GDM1 (cell line): ENCODE measurements around the gene GABBR2.
"Not testable (repeated sequence)": the region's sequence is repeated elsewhere in the genome, so short reads cannot be mapped to it uniquely, and the experiment has no call there.

Experiments
- DNase-seq: peaks from one replicate; lab custom pipeline; 2025; lab: John Stamatoyannopoulos, UW

GABBR2 gene

DNA sequence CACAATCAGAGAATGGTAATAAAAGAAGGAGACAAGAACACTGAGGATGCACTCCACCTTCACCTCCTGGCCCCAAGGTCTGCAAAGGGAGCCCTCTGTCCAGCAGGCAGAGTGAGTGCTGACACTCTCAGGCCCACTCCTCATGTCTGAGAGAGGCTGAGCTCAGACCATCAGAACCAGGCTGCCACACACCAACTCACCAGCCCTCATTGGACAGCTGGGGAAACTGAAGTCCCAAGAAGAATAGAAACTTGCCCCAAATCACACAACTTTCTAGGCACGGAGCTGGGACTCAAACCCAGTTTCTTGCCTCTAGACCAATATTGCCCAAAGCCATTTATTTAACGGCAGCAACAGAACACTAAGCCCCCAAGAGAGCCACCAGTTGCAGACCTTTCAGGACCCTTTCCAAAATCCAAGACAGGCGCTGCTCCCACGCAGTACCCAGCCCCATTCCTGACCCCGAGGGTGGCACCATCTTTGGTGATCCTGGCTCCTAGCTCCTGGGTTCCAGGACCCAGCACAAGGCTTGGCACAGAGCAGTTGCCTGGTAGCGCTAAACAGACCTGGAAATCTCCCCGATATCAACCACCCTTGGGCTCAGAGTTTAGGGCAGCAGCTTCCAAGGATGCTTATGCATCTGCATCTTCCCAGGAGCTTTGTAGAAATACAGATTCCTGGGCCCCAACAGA, 192.4 kb downstream of the GABBR2 start:
- DNase-seq: no peak

DNA sequence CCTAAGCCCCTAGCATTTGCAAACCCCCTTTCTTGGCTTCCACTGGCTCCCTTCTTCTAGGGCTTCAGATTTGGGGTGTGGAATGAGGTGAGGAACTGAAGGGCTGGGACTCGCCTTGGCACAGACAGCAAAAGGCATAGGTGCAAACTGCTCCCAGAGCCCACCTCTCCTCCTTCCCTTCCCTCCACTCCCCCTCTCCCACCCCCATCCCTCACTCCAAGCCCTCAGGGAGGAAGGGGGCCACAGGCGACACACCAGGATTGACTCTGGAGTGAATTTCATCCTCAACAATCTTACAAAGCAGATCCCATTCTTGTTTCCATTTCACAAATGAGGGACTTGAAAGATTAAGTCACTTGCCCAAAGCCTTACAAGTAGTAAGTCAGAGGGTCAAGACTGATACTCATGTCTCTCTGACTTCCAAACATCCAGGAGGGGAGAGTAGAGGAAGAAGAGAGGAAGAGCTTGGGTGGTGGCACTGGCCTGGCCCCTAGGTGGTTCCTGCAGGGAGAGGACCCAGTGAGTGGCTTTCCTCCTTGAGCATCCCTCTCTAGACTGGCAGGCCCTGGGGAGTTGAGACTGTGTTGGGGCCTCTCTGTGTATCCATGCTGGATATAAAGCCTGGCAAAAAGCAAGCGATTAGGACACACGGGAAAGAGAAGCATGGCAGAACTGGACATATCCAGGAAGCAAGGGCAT, 193.1 kb downstream of the GABBR2 start:
- no peak for DNase-seq

DNA sequence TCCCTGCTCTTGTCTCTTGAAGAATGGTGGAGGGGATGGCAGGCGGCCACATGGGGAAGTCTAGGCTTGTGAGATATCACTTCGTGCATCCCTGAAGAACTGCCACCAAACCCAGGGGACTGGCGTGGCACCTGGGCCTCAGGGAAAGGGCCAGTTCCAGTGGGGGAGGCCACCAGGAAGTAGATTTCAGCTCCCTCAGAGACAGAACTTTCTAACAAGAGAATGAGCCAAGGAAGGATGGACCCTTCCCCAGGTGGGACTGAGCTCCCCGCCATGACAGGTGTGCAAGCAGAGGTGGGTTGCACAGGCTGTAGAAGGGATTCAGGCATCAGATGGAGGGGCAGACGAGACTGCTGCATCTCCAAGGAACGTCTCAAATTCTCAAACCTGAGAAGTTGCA, 193.9 kb downstream of the GABBR2 start:
- DNase-seq: no peak

DNA sequence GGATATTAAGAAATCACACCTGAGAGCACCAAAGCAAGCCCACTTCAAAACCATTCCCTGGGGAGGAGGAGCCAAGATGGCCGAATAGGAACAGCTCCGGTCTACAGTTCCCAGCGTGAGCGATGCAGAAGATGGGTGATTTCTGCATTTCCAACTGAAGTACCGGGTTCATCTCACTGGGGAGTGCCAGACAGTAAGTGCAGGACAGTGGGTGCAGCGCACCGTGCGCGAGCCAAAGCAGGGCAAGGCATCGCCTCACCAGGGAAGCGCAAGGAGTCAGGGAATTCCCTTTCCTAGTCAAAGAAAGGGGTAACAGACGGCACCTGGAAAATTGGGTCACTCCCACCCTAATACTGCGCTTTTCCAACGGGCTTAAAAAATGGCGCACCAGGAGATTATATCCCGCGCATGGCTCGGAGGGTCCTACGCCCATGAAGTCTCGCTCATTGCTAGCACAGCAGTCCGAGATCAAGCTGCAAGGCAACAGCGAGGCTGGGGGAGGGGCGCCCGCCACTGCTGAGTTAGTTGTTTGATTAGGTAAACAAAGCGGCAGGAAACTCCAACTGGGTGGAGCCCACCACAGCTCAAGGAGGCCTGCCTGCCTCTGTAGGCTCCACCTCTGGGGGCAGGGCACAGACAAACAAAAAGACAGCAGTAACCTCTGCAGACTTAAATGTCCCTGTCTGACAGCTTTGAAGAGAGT, 200.4 kb downstream of the GABBR2 start:
- DNase-seq: not testable (repeated sequence)

DNA sequence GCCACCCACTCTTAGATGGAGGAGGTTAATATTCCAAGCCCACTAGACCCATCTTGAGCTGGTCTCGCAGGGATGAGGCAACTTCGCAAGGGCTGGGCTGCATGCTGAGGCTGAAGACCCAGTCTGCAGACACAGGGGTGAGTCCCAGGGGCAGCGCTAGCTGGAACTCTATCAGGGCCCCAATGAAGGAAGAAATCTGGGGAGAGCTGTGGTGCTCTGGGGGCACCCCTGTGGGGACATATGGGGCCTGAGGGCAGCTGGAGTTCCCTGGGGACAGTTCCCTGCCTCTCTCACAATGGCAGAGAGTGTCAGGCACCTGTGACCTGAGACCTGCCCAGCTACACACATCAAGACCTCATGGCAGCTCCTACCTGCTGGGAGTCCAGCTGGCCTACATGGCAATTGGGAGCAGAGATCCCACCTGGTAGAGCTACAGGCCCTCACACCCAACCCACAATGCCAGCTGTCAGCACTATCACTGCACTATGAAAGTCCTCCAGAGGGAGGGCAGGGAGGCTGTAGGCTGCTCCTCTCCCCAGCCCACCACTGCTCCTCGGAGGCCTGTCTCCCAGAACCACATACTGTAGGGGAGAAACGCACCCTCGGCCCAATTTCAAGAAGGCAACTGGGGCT, 202.2 kb downstream of the GABBR2 start:
- DNase-seq: no peak

DNA sequence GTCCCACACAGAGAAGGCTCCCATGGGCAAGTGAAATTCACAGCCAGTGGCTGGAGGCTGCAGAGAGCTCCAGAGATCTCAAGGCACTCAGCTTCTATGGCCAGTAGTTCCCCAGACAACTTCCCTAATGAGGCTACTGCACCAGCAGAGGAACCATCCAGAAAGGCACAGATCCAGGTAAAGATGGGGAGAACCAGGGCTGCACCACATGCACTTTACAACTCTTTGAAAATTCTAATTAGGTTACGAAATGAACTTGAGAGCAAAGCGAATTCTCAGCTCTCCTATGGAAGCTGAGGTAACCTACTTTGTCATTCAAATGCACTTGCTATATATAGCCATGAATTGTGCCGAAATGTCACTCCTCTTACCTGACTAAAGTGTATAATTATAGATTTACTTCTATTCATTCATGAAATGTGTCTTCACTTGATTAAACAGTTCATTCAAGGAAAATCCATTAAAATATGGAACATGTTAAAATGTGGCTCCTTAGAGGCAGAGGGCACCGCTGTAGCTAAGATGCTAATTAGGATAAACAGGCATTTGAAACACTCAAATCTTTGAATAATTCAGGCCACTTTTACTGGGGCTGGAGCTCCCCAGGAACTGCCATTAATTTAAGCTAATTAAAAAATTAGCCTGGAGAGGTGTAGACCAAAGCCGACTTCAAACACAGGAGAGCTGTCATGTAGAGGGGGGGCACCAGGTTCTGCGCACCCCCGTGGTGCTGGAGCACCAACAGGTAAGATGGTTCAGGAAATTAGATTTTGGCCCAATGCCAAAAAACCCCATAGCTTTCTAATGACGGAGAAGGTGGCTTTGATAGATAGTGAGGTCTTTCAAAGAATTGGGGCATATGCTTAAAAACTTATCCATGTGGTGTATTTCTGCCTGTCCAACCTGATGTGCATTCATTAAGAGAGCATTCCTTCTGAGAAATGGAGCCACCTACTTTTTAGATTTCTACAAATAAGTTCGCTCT, 204.1 kb downstream of the GABBR2 start:
- no peak for DNase-seq

DNA sequence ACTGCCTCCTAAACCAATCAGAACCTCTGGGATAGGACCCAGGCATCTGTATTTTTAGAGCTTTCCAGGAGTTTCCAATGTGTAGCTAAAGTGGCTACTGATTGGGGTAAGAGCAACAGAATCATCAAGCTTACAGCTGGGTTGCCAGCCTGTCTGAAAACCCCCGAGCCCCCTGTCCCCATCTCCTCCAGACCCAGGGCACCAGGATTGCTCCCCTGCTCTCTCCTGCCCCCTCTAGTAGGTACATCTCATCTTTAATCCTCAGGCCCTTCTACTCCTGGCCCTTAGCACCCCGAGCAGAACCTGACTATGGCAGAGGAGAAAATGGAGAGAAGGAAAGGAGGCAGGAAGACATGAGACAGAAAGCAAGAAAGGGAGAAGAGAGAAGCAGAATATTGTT, 204.9 kb downstream of the GABBR2 start:
- DNase-seq: no peak

DNA sequence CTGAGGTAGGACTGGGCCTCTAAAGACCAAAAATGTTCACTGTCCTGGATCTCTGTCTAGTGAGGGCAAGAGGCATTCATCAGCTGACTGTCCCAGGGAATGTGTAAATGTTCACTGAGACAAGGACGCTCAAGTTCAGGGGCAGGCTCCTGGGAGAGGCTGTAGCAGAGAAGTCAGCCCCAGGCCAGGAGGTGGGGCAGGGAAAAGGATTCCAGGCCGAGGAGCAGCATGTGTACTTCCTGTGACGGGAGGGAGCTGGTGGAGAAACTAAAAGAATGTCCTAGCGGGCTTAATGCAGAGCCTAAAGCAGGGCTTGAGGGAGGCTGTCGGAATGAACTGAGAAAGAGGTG, 205.8 kb downstream of the GABBR2 start:
- DNase-seq: no peak

DNA sequence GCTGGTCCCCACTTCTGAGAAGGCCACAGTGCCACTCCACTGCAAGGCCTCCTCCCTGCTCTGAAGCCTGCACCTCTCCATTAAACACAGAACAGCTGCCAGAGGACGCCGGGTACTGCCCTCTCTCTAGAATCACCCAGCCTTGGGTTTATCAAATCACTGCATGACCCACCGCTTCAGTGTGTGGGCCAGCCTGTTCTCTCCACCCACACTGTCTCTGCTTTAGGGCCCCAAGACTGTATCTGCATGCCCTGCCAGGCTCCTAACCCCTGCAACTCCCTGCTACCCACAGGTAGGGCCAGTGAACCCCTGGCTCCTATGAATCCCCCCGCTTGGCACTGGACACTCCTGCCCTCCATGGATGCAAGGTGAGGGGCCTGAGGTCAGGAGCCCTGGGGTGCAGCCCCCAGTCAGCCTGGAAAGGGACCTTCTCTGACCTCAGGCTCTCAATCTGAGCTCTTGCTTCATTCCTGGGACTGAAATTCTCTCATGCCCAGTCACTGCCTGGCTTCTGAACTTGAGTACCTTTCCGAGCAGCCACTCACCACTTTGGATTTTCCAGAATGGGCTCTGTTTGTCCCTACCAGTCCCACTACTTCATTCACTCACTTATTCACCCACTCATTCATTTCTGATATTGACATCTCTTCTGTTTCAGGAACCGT, 206.3 kb downstream of the GABBR2 start:
- DNase-seq: no peak

DNA sequence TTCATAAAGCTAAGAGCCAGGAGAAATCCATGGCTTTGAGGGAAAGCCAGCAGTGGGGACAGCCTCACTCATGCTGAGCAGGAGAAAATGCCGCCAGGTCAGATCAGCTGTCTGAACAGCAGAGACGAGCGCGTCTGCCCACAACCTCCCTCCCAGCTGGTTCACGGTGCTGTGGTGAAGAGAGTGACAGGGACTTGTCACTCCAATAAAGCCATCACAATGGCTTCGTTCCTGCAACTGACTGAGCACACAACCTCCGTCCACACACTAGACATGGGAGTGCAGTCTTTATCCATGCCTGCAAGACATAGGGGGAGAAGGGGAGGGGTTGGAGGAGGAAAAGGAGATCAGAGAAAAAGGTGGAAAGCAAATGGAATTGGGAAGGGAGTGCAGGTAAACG, 206.9 kb downstream of the GABBR2 start:
- DNase-seq: no peak

DNA sequence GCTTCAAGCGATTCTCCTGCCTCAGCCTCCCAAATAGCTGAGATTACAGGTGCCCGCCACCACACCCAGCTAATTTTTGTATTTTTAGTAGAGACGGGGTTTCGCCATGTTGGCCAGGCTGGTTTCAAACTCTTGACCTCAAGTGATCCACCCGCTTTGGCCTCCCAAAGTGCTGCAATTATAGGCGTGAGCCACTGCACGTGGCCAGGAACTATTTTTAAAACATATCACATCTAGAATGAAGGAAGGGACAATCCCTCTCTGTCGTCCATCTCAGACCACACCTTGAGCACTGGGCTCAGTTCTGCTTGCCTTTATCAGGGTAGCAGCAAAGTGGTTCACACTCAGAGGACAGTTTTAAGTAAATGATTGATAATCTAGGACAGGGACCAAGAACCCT, 207.5 kb downstream of the GABBR2 start:
- not testable (repeated sequence) for DNase-seq

DNA sequence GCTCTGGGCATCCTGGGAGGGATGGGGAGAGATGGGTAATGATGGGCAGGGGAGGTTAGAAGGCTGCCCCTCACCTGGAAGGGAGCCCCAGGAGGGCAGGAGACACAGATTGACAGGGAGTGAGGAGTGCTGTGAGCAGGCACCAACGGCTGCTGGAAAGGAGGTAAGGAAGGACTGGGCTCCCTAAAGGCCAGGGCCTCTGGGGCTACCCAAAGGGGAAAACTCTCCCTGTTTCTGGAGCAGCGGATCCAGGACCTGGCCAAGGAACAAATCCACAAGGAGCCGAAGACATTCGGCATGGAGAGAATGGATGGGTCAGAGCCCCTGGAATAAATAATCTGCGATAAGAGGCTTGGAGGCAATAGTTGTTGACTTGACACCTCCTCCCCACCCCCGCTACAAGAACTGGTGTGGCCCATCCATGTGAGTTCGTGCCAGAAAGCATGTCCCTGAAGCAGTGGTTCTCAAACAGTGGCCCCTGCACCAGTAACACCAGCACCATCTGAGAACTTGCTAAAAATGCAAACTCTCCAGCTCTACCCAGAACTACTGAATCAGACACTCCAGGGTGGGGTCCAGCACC, 208.3 kb downstream of the GABBR2 start:
- DNase-seq: no peak

DNA sequence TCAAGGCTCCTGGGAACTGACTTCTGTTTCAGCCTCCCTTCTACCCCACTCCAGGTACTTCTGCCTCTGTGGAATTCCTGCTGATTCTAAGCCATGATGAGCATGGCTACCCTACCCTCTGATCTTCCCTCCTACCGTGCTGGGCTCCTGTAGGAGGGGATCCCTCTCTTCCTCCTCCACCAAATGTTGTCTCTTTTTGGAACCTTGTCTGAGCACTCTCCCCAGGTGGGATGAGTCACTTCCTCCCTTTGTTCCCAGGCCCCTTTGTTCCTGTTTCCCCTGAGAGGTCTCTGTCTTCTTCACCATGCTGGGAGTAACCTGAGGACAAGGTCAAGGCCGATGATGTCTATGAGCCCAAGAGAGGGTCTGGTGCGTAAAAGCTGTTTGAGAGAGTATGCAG, 213.2 kb downstream of the GABBR2 start:
- no peak for DNase-seq

DNA sequence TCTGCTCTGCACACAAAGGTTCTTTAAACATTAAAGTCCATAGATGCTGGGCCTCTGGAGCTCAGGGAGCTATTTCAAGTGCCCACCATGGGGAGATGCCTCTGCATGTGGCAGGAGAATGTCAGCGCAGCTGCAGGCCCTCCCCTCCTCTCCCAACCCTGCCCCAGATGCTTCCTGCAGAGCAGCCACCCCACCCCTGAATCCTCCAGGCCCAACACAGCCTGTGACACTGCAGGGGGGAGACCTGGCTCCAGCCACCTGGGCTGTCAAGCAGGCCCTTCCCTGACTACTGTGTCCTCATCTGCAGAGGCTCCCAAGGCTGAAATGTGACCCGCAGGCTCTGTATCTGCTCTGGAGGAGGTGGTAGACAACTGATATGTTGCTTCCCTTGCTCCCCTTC, 213.9 kb downstream of the GABBR2 start:
- no peak for DNase-seq

DNA sequence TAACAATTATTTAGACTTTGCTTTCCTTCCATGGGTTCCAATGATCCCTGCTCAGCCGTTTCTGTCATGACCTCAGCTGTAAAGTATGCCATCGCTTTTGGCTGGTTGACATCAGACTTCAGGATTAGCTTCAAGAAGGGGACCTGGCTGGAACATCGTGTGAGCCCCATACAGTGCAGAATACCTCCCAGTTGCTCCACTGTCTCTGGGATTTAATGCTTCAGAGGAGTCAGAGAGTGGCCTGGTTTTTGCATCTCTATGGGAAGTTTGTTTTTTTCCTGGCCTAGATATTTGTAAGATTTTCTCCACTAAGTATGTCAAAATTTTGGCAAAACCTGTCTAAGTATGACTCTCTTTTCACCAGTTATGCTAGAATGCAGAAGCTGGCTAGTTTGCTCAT, 216.9 kb downstream of the GABBR2 start:
- DNase-seq: no peak

DNA sequence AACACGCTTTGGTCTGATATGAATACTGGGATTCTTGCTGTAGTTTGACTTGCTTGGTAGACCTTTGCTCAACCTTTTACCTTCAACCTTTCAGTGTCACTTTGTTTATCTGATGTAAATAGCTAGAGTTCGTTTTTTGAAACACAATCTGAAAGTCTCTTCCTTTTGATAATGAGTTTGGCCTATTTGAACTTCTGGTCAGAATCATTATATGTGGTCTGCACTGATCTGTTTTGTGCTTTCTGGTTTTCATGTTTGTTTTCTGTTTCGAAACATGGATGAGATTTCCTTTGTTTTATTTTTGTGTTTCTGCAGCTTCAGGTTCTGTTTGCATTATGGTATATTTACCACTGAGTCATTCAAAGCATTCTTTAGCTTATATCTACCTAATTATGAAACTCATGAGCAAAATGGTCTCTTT, 217.5 kb downstream of the GABBR2 start:
- DNase-seq: no peak

DNA sequence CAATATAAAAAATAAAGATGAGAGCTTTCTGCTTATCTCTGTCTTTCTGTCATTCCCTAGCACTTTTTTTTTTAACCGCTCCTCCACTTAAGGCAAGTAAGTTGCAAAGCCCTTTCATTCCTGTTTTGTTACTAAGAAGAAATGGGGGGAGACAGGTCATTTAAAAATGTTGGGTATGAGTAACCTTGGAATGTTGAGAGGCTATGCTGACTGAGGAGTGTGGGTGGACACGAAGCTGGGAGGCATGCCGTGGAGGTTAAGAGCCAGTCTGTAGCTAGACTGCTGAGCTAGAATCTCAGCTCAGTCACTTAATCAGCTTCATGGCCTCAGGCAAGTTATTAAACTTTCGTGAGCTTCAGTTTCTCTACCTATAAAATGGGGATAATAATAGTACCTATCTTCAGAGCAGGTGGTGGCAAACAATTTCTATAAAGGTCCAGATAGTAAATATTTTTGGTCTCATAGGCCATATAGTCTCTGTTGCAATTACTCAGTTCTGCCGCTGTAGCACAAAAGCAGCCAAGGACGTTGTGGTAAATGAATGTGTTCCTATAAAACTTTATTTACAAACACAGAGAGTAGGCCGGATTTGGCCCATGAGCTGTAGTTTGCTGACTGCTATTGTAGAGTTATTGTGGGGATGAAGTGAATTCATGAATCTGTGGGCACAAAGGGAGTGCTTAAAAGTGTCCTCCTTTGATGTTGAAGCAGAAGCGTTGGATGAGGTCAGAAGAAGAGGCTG, 220.0 kb downstream of the GABBR2 start:
- no peak for DNase-seq

DNA sequence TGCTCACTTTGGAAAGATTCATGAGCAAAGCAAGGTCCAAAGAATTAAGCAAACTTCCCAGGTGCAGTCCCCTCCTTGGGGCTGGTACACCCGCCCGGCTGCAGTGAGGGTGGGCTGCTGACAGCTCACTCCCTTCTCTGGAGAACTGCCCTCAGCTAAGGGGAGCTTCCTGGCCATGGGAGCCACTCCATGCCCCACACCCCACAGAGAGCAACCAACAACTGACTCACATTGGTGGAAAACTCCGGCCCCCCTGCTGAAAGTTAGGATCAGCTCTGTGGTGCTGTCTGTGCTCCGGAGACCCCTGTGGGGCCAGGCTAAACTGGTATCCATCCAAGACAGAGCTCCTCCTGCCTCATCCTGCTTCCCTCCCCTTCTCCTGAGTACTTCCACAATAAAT, 223.0 kb downstream of the GABBR2 start:
- no peak for DNase-seq

DNA sequence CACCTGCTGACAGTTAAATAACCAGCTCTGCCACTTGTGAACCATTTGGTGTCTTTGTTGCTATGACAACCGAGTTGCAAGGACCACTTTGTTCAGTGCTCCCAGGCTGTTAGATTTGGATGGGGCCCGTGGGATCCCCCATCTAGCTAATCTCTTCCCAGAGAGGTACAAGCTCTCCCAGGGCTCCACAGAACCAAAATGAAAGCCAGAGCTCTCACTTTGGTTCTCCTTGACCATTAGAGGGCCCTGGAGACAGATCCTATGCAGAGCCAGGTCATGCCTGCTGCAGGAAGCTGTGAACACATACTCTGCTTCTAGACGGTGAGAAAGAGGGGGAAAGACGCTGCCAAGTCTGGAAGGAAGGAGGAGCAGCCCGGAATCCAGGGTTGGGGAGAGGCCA, 224.6 kb downstream of the GABBR2 start:
- no peak for DNase-seq

DNA sequence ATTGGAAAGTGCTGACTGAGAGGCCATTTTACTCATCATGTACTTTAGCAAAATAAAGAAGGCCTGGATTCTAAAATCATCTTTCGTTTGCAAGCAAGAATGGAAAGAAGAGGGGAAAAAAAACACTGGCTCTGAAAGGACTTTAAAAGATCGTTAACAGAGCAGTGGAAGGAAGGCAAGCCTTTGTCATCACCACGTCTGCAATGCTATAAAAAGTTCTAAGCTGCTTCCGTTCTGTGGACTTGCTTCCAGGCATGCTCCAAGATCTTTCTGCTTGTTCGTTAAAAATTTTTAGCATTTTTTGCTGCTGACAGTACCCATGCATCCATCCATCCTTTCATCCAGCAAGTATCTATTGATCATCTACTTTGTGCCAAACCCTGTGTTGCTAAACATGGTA, 226.5 kb downstream of the GABBR2 start:
- no peak for DNase-seq
